Medulla oblongata (tissue), 1 donor: ENCODE results near the gene TMEM272.
"Not testable (repeated sequence)": the region's sequence is repeated elsewhere in the genome, so short reads cannot be mapped to it uniquely, and the experiment has no call there.

Source experiments
- DNase-seq: peaks from one replicate; pipeline ENCODE4 v3.0.0-alpha.2; 2015; ENCODE audit errors: extremely low spot score

TMEM272 gene

DNA sequence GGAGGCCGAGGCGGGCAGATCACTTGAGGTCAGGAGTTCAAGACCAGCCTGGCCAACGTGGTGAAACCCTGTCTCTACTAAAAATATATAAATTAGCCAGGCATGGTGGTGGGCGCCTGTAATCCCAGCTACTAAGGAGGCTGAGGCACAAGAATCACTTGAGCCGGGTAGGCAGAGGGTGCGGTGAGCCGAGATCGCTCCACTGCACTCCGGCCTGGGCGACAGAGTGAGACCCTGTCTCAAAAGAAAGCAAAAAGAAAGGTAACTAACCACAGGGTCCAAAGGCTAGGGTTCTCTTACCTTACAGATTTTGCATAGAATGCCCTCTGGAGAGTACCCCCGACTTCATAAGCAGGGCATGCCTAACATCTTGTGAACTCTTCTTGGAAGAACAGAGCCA lies 20.3 kb downstream of the TMEM272 start:
- not testable (repeated sequence) for DNase-seq

- DNase-seq: no peak
These were observed 21.1 kb downstream of the TMEM272 start for GRCh38 chr13:51823863-51824262.

DNA sequence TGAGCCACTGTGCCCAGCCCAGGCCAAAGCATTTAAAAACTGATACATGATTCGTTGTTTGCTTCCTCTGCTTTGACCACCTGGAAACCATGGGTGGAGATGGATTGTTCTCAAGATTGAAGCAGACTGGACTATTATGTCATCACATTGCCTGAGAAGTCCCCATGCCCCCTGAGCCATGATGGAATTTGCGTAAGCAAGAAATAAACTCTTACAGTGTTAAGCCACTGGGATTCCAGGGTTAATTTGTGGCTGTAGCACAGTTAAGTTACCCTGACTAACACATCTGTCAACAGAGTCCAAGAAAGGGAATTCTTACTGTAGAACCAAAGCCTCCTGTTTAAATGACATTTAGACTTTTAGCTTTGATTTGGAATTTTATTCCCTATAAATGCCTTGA lies 21.6 kb downstream of the TMEM272 start:
- DNase-seq: no peak

- no peak for DNase-seq
These were observed 22.7 kb downstream of the TMEM272 start for GRCh38 chr13:51822106-51822815.

DNA sequence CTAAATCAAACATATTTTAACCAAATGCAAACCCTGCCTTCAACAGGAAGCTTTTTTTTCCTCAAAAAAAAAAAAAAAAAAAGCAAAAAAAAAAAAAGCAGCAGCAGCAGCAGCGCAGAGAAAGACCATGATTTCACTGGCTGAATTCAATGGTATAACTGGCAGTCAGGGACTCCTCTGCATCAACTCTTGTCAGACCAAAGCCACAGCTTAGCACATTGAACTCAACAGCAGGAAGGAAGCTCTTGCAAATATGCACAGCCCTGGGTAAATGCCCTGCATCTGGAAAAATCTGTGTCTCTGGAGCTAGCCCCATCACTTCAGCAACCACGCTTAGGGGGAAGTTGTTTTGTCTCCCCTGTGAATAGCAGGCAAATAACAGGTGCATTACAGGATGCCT lies 23.4 kb downstream of the TMEM272 start:
- DNase-seq: no peak

GRCh38 chr13:51820016-51820597 lies 24.9 kb downstream of the TMEM272 start:
- no peak for DNase-seq

GRCh38 chr13:51819544-51819943 lies 25.4 kb downstream of the TMEM272 start:
- no peak for DNase-seq

DNA sequence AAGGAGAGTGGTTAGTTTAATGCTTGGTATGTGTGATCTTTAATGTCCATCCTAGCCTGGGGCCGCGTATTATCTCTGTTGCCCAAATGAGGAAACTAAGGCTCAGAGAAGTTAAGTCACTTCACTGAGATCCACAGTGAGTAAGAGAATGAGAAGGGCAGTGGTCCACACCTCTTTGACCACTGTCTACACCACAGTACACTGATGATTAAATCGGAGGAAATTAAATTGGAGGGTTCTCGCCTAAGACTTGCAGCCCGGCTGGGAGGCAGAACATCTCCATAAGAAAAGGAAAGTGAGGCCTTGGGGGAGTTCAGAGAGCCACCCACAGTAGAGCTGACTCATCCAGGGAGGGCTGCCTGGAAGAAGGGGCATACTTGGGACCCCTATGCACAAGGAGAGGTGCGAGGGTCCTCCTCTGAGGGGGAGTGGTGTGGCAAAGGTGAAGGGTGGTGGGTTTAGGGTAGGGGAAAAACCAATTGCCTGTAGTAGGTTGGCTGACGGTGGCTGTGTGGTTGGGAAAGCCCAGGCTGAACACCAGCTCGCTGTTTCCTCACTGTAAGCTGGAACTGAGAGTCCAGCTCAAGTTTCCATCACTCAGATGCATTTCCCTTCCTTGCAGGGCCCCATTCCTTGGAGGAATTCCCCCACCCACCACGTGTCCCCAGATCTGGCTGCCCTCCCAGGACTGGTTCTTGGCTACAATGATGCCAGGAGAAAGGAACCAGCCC lies 26.0 kb downstream of the TMEM272 start:
- peak; percentile 67 for DNase-seq

DNA sequence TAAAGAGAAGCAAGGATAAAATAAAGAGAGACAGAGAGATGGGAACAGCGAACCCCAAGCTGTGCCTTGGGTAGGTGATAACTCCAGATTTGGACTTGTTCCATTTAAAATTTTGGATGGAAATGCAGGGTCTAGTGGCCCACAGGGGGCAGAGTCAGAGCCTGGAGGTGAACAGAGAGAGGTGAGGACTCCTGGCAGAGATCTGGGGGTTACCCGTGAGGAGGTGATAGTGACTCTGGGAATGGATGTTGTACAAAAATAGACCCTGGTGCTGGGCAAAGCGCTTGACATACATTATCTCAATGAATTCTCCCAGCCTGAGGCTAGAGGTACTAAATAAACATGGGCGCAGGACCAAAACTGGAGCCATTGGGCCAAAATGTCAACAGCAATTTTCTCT lies 26.7 kb downstream of the TMEM272 start:
- no peak for DNase-seq

DNA sequence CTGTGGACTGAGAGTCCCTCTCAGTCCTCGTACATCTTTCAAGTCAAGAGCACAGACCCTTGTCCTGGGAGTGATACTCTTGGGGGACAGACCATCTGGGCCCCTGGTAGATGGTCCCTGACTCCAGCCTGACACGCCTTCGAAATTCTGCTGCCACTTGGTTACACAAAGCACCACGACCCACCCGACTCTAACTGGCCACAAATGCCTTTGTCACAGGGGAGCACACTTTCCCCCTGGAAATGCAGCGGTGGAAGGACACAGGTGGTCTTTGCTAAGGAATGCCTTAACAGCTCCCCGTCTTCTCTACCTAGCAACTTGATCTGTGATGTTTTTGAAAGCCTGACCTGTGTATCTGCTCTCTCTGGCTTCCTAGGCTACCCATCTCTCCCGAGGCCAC lies 27.3 kb downstream of the TMEM272 start:
- DNase-seq: no peak

DNA sequence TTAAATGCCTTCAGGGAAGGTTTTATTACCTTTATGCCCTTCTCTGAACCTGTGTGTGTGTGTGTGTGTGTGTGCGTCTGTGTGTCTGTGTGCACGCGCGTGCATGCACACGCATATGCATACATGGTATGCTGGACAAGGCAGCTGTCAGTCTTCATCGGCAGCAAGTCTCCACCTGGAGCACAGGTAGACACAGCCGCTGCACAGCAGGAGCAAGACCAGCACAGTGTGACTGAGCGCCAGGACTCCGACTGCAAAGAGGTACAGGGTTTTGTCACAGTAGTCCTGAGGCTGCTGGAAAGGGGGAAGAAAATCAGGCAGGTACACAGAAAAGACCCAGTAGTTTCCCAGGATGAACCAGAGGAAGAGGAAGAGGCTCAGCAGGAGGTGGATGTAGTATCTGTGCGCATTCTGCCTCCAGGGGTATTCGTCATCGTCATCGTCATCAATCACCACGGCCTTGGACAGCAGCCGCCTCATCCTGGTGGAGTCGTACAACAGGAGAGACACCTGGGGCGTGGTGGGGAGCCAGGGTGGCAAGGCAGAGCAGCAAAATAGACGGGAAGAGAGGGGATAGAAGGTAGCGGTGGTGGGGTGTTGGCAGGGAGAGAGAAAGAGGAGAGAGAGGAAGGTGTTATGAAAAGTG lies 28.2 kb downstream of the TMEM272 start:
- DNase-seq: no peak

DNA sequence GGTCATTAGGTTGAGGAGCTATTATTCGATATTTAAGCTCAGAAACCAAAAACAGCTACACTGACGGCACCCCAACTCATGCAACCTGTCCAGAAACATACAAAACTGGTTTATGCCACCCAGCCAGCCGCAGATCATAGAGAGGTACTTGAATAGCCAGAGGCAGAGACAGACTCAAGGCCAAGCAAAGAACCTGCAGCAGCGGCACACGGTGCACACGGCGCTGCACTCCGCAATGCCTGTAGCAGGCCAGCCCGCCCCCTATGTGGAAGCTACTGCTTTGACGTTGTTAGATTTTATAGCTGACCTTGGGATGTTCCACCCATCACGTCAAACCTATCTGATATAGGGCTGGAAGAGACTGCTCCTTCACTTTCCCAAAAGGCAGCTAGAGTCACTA lies 29.1 kb downstream of the TMEM272 start:
- DNase-seq: no peak

- DNase-seq: peak; percentile 83
These were observed 29.9 kb downstream of the TMEM272 start for GRCh38 chr13:51814825-51815650.

- no peak for DNase-seq
These were observed 30.9 kb downstream of the TMEM272 start for GRCh38 chr13:51814071-51814470.

DNA sequence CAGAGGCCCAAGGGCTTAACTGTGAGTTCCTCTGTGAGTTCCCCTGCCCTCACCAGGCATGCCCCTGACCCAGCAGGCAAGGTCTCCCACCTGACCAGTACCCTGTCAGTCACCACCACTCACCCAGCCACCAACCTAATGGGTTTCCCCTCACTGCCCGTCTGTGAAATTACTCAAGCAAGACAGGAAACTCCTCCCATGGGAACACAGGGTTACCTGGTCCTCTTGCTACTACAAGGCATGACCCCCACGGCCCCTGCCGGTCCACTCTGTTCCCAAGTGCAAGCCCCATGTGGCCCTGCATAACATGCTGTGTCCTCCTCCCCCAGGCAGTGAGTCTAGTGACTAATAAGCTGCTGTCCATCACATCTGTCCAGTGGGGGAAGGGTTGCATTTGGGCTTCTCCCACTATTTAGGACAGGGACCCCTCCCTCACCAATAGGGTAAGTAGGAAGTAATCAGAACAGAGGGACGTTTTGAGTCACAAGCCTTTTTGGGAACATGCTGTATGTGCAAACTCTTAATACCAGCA lies 33.0 kb downstream of the TMEM272 start:
- DNase-seq: no peak

DNA sequence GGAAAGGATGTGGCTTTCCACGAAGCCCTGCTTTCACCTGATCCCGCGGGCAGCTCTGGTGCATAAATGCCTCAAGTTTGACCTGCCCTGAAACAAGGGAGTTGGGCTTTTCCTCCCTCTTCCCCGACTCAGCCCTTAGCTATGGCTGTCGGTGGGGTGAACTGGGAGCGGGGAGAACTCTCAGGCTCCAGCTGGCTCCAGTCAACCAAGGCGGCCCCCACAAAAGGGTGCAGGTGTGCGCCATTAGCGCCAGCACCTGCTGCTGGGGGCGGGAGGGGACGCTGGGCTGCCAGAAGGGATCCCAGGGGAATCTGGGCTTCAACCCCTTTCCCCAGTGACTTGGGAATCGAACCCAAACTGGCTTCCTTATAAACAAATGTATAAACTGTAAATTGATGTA lies 33.9 kb downstream of the TMEM272 start:
- no peak for DNase-seq

- no peak for DNase-seq
These were observed 36.2 kb downstream of the TMEM272 start for GRCh38 chr13:51808811-51809210.

DNA sequence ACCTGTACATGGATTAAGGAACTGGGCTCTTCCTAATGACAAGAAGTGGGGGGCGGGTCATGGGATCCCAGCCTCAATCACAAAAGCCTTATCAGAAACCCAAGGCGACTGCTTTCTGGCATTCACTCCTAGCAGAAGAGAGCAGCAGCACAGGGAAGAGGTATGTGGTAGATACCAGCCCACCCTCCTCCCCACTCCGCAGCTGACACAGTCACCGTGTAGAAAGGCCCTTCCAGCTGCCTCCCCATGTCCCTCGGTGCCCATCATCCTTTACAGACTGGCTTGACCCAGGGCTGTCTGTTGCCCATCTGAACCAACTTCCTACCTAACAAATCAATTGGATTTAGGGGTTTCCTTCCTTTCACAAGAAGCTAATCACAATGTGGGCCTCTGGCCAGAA lies 37.9 kb downstream of the TMEM272 start:
- no peak for DNase-seq

- DNase-seq: no peak
These were observed 38.4 kb downstream of the TMEM272 start for GRCh38 chr13:51806566-51806965.

DNA sequence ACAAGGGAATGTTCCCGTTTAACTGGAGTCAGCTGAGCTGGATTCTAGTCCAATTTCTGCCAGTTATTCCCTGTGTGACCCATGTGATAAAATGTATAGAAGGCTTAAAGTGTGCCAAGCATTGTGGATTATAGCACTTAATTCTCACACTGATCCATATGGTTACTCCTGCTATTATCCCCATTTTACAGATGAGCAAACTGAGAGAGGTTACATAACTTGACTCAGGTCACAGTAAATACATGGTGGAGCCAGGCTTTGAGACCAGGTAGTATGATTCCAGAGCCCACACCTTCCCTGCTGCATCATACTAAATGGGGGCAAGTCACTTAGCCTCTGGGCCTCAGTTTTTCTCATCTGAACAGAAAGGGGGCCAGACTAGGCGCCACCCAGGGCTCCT lies 39.1 kb downstream of the TMEM272 start:
- no peak for DNase-seq

DNA sequence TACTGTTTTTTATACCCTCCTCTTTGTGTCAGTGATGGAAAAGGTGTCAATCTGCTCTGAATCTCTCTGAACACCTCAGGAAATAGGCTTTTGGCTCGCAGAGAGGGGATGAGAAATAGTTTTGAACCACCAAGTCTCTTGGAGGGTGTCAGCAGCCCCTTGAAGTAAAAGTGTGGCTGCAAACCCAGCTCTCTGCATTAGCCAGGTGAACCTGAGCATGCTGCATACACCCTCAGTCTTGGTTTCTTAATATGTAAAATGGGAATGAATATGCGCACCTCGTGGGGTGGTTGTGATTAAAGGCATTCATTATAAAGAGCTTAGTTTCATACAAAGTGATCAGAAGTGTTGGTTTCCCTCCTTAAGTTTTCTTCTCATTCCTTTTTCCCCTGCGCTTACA lies 39.7 kb downstream of the TMEM272 start:
- no peak for DNase-seq
